OCI-LY1 (cell line): Measurements from ENCODE around the gene PABPN1L.

Experiments used
- H2AFZ ChIP-seq: fragments of 200-600 bp; sonication (generic), shearing (Covaris generic); 2 replicates; pipeline ENCODE4 v1.6.0; 2014; ENCODE audit warnings: antibody characterized with exemption, mild to moderate bottlenecking, low read length
- H3F3A ChIP-seq: fragments of 200-600 bp; sonication (generic), shearing (Covaris generic); 2 replicates; pipeline ENCODE4 v1.6.0; 2014; ENCODE audit warnings: mild to moderate bottlenecking, antibody characterized with exemption, low read length, moderate library complexity; ENCODE audit not compliant: insufficient read depth
- H3K27ac ChIP-seq: fragments of 200-600 bp; sonication (generic); 2 replicates; pipeline ENCODE4 v1.5.1; 2014; ENCODE audit warnings: low read length, mixed run types, mild to moderate bottlenecking, low read depth; ENCODE audit not compliant: poor library complexity, severe bottlenecking
- H3K27me3 ChIP-seq: fragments of 200-600 bp; sonication (generic); 2 replicates; pipeline ENCODE4 v1.6.0; 2014; ENCODE audit warnings: antibody characterized with exemption, mild to moderate bottlenecking, low read length, moderate library complexity; ENCODE audit not compliant: insufficient read depth
- H3K36me3 ChIP-seq: fragments of 200-600 bp; sonication (generic); 2 replicates; pipeline ENCODE4 v1.6.1; 2014; ENCODE audit warnings: mild to moderate bottlenecking, antibody characterized with exemption, low read length, moderate library complexity, mixed read lengths; ENCODE audit not compliant: insufficient read depth
- H3K4me1 ChIP-seq: fragments of 200-600 bp; sonication (generic); 2 replicates; pipeline ENCODE4 v1.5.1; 2014; ENCODE audit warnings: mild to moderate bottlenecking, low read length, moderate library complexity; ENCODE audit not compliant: insufficient read depth, severe bottlenecking
- H3K4me2 ChIP-seq: fragments of 200-600 bp; sonication (generic), shearing (Covaris generic); 2 replicates; pipeline ENCODE4 v1.6.1; 2014; ENCODE audit warnings: low read length
- H3K4me3 ChIP-seq: fragments of 200-600 bp; sonication (generic); 2 replicates; pipeline ENCODE4 v1.5.1; 2014; ENCODE audit warnings: low read length, low read depth, mild to moderate bottlenecking, mixed read lengths; ENCODE audit not compliant: poor library complexity, severe bottlenecking
- H3K79me2 ChIP-seq: fragments of 200-600 bp; shearing (Covaris generic); 2 replicates; pipeline ENCODE4 v1.6.1; 2016; ENCODE audit warnings: mixed run types, low read length, mixed read lengths; ENCODE audit not compliant: insufficient read depth
- H3K9ac ChIP-seq: fragments of 200-600 bp; sonication (generic), shearing (Covaris generic); 2 replicates; pipeline ENCODE4 v1.6.1; 2014; ENCODE audit warnings: mild to moderate bottlenecking, low read length, mixed read lengths
- H3K9me2 ChIP-seq: fragments of 200-600 bp; sonication (generic), shearing (Covaris generic); 2 replicates; pipeline ENCODE4 v1.6.1; 2014; ENCODE audit warnings: low read depth, mild to moderate bottlenecking, low read length, mixed read lengths
- H3K9me3 ChIP-seq: fragments of 200-600 bp; shearing (Covaris generic); 2 replicates; pipeline ENCODE4 v1.6.1; 2014; ENCODE audit warnings: low read length, mixed read lengths
- H4K20me1 ChIP-seq: fragments of 200-600 bp; sonication (generic), shearing (Covaris generic); 2 replicates; pipeline ENCODE4 v1.6.0; 2016; ENCODE audit warnings: mild to moderate bottlenecking, low read length; ENCODE audit not compliant: insufficient read depth
- CTCF ChIP-seq: fragments of 200-600 bp; sonication (generic), shearing (Covaris generic); IDR thresholded peaks from 2 replicates; pipeline ENCODE4 v1.5.1; 2017; ENCODE audit warnings: mild to moderate bottlenecking, antibody characterized with exemption, low read length, moderate library complexity, mixed read lengths
- EZH2 ChIP-seq: fragments of 200-600 bp; sonication (generic), shearing (Covaris generic); IDR thresholded peaks from 2 replicates; pipeline ENCODE4 v1.8.0; 2017; ENCODE audit warnings: borderline replicate concordance, mixed run types, mild to moderate bottlenecking, antibody characterized with exemption, low read length, moderate library complexity, mixed read lengths

The PABPN1L gene

GRCh38 chr16:88865310-88865709 lies 1.1 kb downstream of the PABPN1L start:
- H3K79me2 ChIP-seq = no peaks in the 10 kb centered on the region
- no peaks in the 10 kb centered on the region for H3K9me3 ChIP-seq
- no peaks in the 10 kb centered on the region for H3F3A ChIP-seq
- no peaks in the 10 kb centered on the region for H3K9me2 ChIP-seq
- no peak overlapping the region for H3K9ac ChIP-seq
- H3K27ac ChIP-seq = no peak overlapping the region
- no peak overlapping the region for H3K4me2 ChIP-seq
- TF ChIP-seq EZH2 (no peak), CTCF (no peak)
- H3K27me3 ChIP-seq = peaks cover 10% of the 10 kb centered on the region; the same call in 1 of the 2 replicates
- no peak overlapping the region for H2AFZ ChIP-seq
- H3K4me3 ChIP-seq = no peak overlapping the region
- H3K36me3 ChIP-seq = peaks cover 14% of the 10 kb centered on the region
- H3K4me1 ChIP-seq = no peaks in the 10 kb centered on the region
- no peaks in the 10 kb centered on the region for H4K20me1 ChIP-seq

GRCh38 chr16:88864521-88864920 lies 1.9 kb downstream of the PABPN1L start:
- Histone ChIP-seq H3K4me2 (no peak overlapping the region), H3K36me3 (peaks cover 22% of the 10 kb centered on the region), H3K9me3 (no peaks in the 10 kb centered on the region), H3K27ac (no peak overlapping the region), H4K20me1 (no peaks in the 10 kb centered on the region), H3K27me3 (peaks cover 8% of the 10 kb centered on the region; the same call in 1 of the 2 replicates), H2AFZ (no peak overlapping the region), H3K9ac (no peak overlapping the region), H3F3A (no peaks in the 10 kb centered on the region), H3K9me2 (no peaks in the 10 kb centered on the region), H3K4me3 (no peak overlapping the region), H3K79me2 (no peaks in the 10 kb centered on the region), H3K4me1 (peaks cover 6% of the 10 kb centered on the region)
- no peak for TF ChIP-seq CTCF
- no peak for TF ChIP-seq EZH2

- no peak overlapping the region for H3K27ac ChIP-seq
- H3K79me2 ChIP-seq = no peaks in the 10 kb centered on the region
- TF ChIP-seq CTCF (no peak), EZH2 (no peak)
- no peaks in the 10 kb centered on the region for H3K9me2 ChIP-seq
- H3K36me3 ChIP-seq = peaks cover 25% of the 10 kb centered on the region
- no peak overlapping the region for H3K4me2 ChIP-seq
- H3K9ac ChIP-seq = no peak overlapping the region
- no peaks in the 10 kb centered on the region for H3K9me3 ChIP-seq
- no peaks in the 10 kb centered on the region for H4K20me1 ChIP-seq
- H3F3A ChIP-seq = no peaks in the 10 kb centered on the region
- H3K27me3 ChIP-seq = peaks cover 4% of the 10 kb centered on the region; the same call in 1 of the 2 replicates
- no peak overlapping the region for H3K4me3 ChIP-seq
- peaks cover 11% of the 10 kb centered on the region for H3K4me1 ChIP-seq
- H2AFZ ChIP-seq = no peak overlapping the region
These were observed 2.4 kb downstream of the PABPN1L start for GRCh38 chr16:88864099-88864498.
